AG09319 (cell line): ENCODE measurements around the gene TEX261.

Experiments used
- DNase-seq: peaks from one replicate; pipeline ENCODE4 v3.0.0-alpha.2; 2010; ENCODE audit warnings: low read depth; ENCODE audit errors: extremely low read depth
- TF ChIP-seq, protein P1 (sequence below): IDR thresholded peaks from 2 replicates; pipeline ENCODE4 v1.5.1; 2011; ENCODE audit warnings: low read depth, mild to moderate bottlenecking, inconsistent platforms, low read length, moderate library complexity

Gene TEX261

GRCh38 chr2:70939839-70940580 lies 54.7 kb downstream of the TEX261 start:
- TF ChIP-seq, protein P1, sequence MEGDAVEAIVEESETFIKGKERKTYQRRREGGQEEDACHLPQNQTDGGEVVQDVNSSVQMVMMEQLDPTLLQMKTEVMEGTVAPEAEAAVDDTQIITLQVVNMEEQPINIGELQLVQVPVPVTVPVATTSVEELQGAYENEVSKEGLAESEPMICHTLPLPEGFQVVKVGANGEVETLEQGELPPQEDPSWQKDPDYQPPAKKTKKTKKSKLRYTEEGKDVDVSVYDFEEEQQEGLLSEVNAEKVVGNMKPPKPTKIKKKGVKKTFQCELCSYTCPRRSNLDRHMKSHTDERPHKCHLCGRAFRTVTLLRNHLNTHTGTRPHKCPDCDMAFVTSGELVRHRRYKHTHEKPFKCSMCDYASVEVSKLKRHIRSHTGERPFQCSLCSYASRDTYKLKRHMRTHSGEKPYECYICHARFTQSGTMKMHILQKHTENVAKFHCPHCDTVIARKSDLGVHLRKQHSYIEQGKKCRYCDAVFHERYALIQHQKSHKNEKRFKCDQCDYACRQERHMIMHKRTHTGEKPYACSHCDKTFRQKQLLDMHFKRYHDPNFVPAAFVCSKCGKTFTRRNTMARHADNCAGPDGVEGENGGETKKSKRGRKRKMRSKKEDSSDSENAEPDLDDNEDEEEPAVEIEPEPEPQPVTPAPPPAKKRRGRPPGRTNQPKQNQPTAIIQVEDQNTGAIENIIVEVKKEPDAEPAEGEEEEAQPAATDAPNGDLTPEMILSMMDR = no peak
- no peak for DNase-seq

- DNase-seq = no peak
Measured at GRCh38 chr2:70939001-70939838, 55.5 kb downstream of the TEX261 start.

DNA sequence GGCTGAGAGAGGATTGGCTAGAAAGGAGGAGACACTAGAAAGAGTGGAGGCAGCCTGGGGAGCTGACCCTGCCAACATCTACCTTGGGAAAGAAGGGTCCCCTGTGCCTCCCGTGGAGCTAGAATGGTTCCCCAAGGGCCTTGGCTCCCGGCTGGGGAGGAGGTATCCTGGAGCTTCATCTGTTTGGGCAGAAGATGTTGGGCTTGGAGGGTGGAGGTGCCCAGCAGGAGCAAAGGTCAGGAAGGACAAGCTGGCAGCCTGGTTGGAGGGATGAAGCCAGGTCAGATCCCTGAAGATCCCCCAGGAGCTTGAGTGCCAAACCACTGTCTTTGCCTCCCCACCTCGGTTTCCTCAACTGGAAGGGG lies 56.1 kb downstream of the TEX261 start:
- TF ChIP-seq, protein P1 = no peak
- no peak for DNase-seq

More at GRCh38 chr2:70939001-70939838, 55.5 kb downstream of the TEX261 start:
- TF ChIP-seq, protein P1 = no peak

- TF ChIP-seq, protein P1 = no peak
- DNase-seq = no peak
Measured at GRCh38 chr2:70937866-70938585, 56.6 kb downstream of the TEX261 start.

GRCh38 chr2:70936979-70937811 lies 57.5 kb downstream of the TEX261 start:
- DNase-seq = no peak
- TF ChIP-seq, protein P1 = no peak

DNA sequence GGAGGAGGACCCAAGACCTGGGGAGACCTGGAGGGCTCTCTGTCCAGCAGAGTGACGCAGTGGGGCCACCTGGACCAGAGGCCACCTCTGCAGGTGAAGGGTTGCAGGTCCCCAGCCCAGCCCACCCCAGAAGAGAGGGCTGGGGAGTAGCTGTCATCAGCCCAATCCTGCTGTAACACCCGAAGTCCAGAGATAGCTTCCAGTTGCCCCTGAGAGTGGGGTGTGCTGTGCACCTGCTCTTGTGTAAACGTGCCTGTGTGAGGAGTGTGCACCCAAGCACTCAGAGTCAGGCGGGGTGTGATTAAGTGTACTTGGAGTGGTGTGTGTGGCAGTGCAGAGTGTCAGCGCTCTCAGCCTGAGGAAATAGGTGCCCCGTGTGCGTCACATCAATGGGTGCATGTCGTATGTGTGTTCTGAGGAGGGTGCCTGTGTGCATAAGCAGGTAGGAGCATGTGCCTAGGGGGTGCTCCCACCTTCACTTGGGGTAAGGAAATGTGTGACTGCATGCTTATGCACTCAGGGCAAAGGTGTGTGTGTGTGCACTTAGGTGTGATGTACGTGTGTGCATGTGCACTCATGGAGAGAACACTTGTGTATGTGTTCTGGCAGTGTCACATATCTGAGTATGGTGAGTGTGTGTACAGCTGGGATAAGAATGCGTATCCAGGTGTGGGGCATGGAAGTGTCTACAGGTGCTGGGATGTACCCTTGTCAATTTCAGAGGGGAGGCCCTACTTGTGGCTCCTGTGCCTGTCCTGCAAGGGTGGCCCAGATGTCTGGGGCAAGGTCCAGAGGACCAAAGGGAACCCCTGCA lies 58.3 kb downstream of the TEX261 start:
- DNase-seq = no peak
- TF ChIP-seq, protein P1 = no peak
